Choroid plexus epithelial cell (primary cell): ENCODE results near the gene MLKL.

Experiments used
- DNase-seq: peaks from one replicate; pipeline ENCODE4 v3.0.0-alpha.2; 2010; ENCODE audit warnings: low read depth
- H3K4me3 ChIP-seq: 2 replicates; pipeline ENCODE4 v1.5.1; 2011; ENCODE audit warnings: low read depth, mild to moderate bottlenecking, control low read depth, low read length, moderate library complexity
- TF ChIP-seq, protein P1 (sequence below): conservative IDR thresholded peaks from 2 replicates; pipeline ENCODE4 v1.5.1; 2011; ENCODE audit warnings: low read depth, mild to moderate bottlenecking, control low read depth, inconsistent platforms, low read length, moderate library complexity

Gene MLKL

DNA sequence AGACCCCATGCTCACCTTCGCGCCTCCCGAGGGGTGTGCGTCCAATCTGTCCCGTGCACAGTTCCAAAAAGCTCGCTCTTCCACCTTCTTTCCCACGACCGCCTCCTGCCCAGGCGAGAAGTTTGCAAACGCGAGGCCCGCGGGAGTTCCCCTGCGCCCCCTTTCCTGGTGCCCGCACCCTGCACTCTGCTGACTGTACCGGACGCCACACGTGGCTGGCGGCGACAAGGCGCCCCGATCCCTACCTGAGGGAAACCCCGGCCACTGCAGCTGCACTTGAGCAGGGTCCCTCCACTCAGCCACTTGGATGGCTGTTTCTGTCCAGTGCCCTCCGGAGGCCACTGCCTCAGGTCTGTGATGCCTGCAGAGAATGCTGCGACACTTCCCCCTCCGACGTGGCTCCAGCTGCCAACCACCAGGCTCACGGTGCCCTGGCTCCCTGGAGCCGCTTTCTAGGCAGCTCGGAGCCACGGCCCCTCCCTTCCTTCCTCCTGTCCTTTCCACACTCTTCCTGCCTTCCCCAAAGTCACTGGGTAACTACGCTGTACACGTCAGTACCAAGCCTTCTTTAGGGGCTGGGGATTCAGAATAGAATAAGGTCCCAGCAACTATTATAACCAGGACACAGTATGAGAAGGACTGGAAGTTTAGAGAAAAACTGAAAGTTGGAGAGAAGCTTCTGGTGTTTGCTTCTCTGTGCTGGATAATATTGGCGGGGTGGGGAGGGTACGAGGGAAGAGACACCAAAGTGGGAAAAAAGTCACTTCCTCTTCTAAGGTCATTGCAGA is at the start of gene MLKL:
Gene MLKL (minus strand): TSS at position 425 of the 788 bp plus-strand sequence. CDS start 5,105 bp downstream, outside the sequence.
- TF ChIP-seq, protein P1, sequence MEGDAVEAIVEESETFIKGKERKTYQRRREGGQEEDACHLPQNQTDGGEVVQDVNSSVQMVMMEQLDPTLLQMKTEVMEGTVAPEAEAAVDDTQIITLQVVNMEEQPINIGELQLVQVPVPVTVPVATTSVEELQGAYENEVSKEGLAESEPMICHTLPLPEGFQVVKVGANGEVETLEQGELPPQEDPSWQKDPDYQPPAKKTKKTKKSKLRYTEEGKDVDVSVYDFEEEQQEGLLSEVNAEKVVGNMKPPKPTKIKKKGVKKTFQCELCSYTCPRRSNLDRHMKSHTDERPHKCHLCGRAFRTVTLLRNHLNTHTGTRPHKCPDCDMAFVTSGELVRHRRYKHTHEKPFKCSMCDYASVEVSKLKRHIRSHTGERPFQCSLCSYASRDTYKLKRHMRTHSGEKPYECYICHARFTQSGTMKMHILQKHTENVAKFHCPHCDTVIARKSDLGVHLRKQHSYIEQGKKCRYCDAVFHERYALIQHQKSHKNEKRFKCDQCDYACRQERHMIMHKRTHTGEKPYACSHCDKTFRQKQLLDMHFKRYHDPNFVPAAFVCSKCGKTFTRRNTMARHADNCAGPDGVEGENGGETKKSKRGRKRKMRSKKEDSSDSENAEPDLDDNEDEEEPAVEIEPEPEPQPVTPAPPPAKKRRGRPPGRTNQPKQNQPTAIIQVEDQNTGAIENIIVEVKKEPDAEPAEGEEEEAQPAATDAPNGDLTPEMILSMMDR: peak; percentile 1
- DNase-seq: peak; percentile 41
- peak within 1 kb of the TSS; percentile 92 for H3K4me3 ChIP-seq

DNA sequence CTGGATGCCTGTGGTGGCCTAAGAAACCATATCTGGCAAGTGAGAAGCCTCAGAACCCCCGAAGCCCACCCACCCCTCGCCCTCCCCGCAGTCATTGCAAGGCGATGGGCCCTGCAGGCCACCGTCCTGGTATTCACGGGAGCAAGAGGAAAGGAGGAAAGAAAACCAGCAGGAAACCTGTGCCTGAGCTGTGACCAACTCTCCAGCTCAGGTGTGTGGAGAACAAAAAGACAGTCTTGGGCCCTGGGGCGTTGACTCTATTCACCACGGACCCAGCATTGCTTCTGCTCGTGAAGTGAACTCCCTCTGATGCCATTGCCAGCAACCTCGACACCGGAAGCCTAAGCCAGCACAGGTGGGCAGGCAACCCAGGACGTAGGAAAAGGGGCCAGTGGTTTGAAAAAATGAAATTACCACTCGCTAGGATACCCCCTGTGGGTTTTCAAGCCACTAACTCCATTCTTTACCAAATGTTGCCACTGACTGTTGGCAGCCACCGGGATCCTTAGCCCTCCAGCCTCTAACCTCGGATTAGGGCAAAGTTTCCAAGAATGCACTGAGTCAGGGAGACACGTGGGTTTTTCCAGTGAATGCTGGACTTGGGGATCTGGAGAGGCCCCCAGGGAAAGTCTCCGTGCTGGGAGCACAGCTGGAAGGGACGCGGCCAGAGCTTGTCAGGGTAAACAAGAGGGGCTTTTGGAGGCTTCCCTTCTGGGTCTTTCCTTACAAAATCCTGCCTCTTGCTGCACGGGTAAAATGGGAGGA is 48.8 kb upstream of the MLKL start:
- no peak for DNase-seq
- H3K4me3 ChIP-seq: no peak overlapping the region
- TF ChIP-seq, protein P1: no peak

DNA sequence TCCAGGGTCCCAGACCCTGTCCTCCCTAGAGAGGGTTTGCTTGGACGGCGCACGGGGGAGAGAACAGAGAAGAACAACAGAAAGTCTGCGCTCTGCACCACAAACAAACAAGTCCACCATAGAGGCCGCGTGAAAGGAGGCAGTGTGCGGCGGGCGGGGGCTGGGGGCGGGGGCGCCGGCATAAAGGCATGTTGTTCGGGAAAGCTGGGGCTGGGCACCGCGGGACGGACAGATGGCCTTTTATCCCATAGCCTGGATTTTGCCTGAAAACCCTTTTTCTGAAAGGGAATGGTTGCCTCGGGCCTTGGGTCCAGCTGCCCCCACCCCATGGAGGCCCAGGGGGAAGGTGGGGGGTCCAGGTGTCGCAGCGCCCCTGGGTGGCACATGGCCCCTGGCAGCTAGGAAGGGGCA is 48.0 kb upstream of the MLKL start:
- DNase-seq: no peak
- no peak overlapping the region for H3K4me3 ChIP-seq
- TF ChIP-seq, protein P1: no peak

DNA sequence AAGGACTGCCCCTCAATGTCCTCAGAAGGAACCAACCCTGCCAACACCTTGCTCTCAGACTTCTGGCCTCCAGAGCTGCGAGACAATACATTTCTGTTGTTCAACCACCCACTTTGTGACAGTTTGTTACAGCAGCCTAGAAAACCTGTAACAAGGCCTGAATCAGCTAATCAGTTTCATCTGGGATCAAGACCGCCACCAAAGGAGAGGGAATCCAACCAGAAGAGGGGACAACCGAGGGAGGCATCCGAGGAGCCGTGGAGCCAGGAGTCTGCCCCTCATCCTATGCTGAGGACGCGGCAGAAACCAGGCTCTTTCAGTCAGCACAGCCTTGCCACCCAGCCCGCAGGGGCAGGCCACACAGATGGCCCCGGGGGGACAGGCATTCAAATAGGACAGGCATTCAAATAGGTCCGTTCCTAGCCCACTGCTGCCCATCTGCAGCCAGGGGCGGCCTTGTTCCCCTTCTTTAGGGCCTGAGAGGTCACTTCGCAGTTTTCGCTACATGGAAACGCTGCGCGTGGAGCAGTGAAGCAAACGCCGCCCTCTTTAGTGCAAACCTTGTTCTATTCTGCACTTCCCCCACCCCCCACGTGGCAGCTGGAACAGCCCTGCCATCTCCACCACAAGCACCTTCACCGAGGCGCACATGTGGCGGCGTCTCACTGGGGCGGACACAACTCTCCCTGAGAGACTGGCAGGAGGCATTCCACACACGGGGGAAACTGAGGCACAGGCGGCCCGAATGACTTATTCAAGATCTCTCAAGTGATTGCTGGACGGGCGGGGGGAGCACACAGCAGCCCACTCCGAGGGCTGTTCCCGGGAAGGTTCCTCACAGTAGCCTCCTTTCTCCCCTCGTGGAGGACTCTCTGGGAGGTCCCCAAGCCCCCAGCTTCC is 47.3 kb upstream of the MLKL start:
- no peak overlapping the region for H3K4me3 ChIP-seq
- DNase-seq: no peak
- TF ChIP-seq, protein P1: no peak

DNA sequence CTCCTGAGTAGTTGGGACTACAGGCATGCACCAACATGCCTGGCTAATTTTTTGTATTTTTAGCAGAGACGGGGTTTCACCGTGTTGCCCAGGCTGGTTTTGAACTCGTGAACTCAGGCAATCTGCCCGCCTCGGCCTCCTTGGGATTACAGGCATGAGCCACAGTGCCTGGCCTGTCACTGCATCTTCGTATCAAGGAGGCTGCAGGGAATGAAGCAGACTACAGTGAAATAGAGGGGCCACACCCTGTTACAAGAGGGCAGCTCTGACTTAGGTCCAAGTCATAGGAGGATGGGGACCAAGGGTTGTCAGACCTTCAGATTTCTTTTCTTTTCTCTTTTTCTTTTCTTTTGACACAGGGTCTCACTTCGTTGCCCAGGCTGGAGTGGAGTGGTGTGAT is 45.3 kb upstream of the MLKL start:
- TF ChIP-seq, protein P1: no peak
- no peak for DNase-seq
- no peak overlapping the region for H3K4me3 ChIP-seq

DNA sequence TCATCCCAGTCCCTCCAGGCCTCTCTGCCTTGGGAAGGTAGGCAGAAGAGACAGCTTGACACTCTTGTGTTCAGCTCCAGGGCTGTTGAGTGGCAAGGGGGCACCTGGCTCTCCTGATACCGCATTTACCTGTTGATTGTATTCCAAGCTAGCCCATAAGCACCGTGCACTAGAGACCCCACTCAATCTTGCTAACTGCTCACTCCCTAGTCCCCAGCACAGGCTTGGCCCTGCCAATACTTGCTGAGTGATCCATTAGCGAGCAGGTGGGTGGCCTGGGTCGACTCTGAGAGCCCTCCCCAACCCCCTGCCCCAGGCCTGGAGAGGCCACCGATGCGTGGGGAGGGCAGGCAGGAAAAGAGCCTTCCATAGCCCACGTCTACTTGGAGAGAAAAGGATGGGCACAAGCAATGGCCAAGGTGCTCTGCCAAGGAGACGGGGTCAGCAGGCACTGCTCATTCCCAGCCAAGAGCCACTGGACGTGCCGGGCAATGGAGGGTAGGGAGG is 44.5 kb upstream of the MLKL start:
- TF ChIP-seq, protein P1: no peak
- no peak for DNase-seq
- no peak overlapping the region for H3K4me3 ChIP-seq
